ENCODE results near the gene PDLIM1.

The PDLIM1 gene

DNA sequence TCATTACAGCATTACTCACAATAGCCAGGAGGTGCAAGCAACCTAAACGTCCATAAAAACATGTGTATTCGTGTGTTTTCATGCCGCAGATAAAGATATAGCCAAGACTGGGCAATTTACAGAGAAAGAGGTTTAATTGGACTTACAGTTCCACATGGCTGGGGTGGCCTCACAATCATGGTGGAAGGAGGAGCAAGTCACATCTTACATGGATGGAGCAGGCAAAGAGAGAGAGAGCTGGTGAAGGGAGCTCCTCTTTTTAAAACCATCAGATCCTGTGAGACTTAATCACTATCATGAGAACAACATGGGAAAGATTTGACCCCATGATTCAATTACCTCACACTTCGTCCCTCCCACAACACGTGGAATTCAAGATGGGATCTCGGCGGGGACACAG is 33.0 kb downstream of the PDLIM1 start:
- H3K9ac ChIP-seq (ENCODE audit: low read length): no peak overlapping the region
- H3K27ac ChIP-seq (ENCODE audit: low read depth, low read length): no peak overlapping the region
- H3K27me3 ChIP-seq (ENCODE audit: control insufficient read depth in 1 of 2, insufficient read depth in 2 of 2, low read length in 2 of 2): no peaks in the 10 kb centered on the region
- no peaks in the 10 kb centered on the region for H3K36me3 ChIP-seq (ENCODE audit: insufficient read depth, low read length)
- peaks cover 6% of the 10 kb centered on the region for H3K4me1 ChIP-seq (ENCODE audit: insufficient read depth, low read length)
- H3K4me3 ChIP-seq (ENCODE audit: low read depth in 1 of 2, low read length in 2 of 2): no peak overlapping the region
- H3K9me3 ChIP-seq (ENCODE audit: low read length): no peaks in the 10 kb centered on the region

DNA sequence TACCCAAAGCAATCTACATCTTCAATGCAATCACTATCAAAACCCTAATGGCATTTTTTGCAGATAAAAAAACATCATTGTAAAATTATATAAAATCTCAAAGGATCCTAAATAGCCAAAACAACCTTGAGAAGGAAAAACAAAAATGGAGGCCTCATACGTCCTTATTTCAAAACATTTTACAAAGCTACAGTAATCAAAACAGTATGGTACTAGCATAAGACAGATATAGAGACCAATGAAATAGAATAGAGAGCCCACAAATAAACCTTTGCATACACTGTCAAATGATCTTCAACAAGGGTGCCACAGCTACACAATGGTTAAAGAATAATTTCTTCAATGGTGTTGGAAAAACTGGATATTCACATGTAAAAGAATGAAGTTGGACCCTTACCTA is 34.5 kb downstream of the PDLIM1 start:
- H3K4me3 ChIP-seq (ENCODE audit: low read depth in 1 of 2, low read length in 2 of 2): no peak overlapping the region
- no peaks in the 10 kb centered on the region for H3K9me3 ChIP-seq (ENCODE audit: low read length)
- no peak overlapping the region for H3K27ac ChIP-seq (ENCODE audit: low read depth, low read length)
- no peaks in the 10 kb centered on the region for H3K27me3 ChIP-seq (ENCODE audit: control insufficient read depth in 1 of 2, insufficient read depth in 2 of 2, low read length in 2 of 2)
- H3K9ac ChIP-seq (ENCODE audit: low read length): no peak overlapping the region
- H3K4me1 ChIP-seq (ENCODE audit: insufficient read depth, low read length): peaks cover 6% of the 10 kb centered on the region
- H3K36me3 ChIP-seq (ENCODE audit: insufficient read depth, low read length): no peaks in the 10 kb centered on the region

DNA sequence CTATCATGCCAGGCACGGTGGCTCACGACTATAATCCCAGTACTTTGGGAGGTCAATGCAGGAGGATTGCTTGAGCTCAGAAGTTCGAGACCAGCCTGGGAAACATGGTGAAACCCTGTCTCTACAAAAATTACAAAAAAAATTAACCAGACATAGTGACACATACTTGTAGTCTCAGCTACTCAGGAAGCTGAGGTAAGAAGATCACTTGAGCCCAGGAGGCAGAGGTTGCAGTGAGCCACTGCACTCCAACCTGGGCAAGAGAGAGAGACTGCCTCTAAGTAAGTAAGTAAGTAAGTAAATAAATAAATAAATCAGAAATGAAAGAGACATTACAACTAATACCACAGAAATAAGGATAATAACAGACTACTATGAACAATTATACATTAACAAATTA is 36.2 kb downstream of the PDLIM1 start:
- no peak overlapping the region for H3K27ac ChIP-seq (ENCODE audit: low read depth, low read length)
- H3K9ac ChIP-seq (ENCODE audit: low read length): no peak overlapping the region
- no peaks in the 10 kb centered on the region for H3K9me3 ChIP-seq (ENCODE audit: low read length)
- no peaks in the 10 kb centered on the region for H3K36me3 ChIP-seq (ENCODE audit: insufficient read depth, low read length)
- no peak overlapping the region for H3K4me3 ChIP-seq (ENCODE audit: low read depth in 1 of 2, low read length in 2 of 2)
- H3K4me1 ChIP-seq (ENCODE audit: insufficient read depth, low read length): no peaks in the 10 kb centered on the region
- no peaks in the 10 kb centered on the region for H3K27me3 ChIP-seq (ENCODE audit: control insufficient read depth in 1 of 2, insufficient read depth in 2 of 2, low read length in 2 of 2)

DNA sequence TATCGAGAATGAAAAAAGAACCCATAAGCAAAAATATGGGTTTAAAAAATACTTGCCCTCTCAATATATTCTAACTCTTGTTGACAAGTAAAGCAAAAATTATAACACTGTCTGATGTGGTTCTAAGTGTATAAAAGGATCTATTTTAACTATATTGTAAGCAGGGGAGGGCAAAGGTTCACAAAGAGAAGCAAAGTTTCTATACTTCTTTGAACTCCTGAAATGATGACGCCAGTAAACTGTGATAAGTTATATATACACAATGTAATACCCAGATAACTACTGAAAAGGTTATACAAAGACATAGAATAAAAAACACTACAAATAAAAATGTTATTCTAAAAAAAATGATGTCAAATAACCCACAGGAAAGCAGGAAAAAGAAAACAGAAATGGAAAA is 37.1 kb downstream of the PDLIM1 start:
- Histone ChIP-seq H3K27ac (ENCODE audit: low read depth, low read length) (no peak overlapping the region), H3K4me1 (ENCODE audit: insufficient read depth, low read length) (no peaks in the 10 kb centered on the region), H3K36me3 (ENCODE audit: insufficient read depth, low read length) (no peaks in the 10 kb centered on the region), H3K9ac (ENCODE audit: low read length) (no peak overlapping the region), H3K9me3 (ENCODE audit: low read length) (no peaks in the 10 kb centered on the region), H3K27me3 (ENCODE audit: control insufficient read depth in 1 of 2, insufficient read depth in 2 of 2, low read length in 2 of 2) (no peaks in the 10 kb centered on the region), H3K4me3 (ENCODE audit: low read depth in 1 of 2, low read length in 2 of 2) (no peak overlapping the region)

DNA sequence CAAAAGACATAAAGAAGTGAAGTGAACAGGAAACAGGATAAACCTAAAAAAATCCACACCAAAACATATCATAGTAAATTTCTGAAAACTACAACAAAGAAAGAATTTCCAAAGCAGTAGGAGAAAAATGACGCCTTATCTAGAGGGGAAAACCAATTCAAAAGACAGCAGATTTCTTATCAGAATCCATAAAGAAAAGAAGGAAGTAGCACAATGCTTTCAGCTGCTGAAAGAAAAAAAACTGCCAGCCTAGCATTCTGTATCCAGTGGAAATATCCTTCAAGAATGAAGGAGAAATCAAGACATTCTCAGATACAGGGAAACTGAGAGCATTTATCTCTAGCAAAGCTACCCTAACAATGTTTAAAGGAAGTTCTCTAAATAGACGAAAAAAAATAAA is 37.8 kb downstream of the PDLIM1 start:
- H3K36me3 ChIP-seq (ENCODE audit: insufficient read depth, low read length): no peaks in the 10 kb centered on the region
- no peak overlapping the region for H3K4me3 ChIP-seq (ENCODE audit: low read depth in 1 of 2, low read length in 2 of 2)
- no peaks in the 10 kb centered on the region for H3K4me1 ChIP-seq (ENCODE audit: insufficient read depth, low read length)

DNA sequence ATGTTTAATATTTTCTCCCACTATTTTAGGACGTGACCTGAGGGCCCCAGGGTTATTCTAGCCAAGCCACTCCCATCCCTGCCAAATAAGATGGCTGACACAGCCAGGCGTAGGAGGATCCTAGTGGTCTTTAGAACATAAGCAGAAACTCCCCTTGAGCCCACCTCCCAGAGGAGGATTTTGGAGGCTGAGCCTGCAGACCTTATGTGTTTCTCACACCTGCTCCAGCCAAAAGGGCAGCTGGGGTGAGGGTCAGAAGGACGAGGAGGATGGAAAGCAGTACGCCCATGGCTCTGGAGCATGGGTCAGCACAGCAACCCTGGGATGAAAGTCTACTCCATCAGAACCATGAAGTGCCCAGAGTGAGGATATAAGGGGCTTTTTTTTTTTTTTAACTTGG is 39.9 kb downstream of the PDLIM1 start:
- H3K27me3 ChIP-seq (ENCODE audit: control insufficient read depth in 1 of 2, insufficient read depth in 2 of 2, low read length in 2 of 2): no peaks in the 10 kb centered on the region
- no peak overlapping the region for H3K4me3 ChIP-seq (ENCODE audit: low read depth in 1 of 2, low read length in 2 of 2)
- H3K9ac ChIP-seq (ENCODE audit: low read length): no peak overlapping the region
- no peaks in the 10 kb centered on the region for H3K9me3 ChIP-seq (ENCODE audit: low read length)
- H3K4me1 ChIP-seq (ENCODE audit: insufficient read depth, low read length): no peaks in the 10 kb centered on the region
- H3K27ac ChIP-seq (ENCODE audit: low read depth, low read length): no peak overlapping the region
- H3K36me3 ChIP-seq (ENCODE audit: insufficient read depth, low read length): no peaks in the 10 kb centered on the region

More for the DNA sequence above, 37.8 kb downstream of the PDLIM1 start:
- H3K27ac ChIP-seq (ENCODE audit: low read depth, low read length): no peak overlapping the region
- no peaks in the 10 kb centered on the region for H3K9me3 ChIP-seq (ENCODE audit: low read length)
- H3K27me3 ChIP-seq (ENCODE audit: control insufficient read depth in 1 of 2, insufficient read depth in 2 of 2, low read length in 2 of 2): no peaks in the 10 kb centered on the region
- no peak overlapping the region for H3K9ac ChIP-seq (ENCODE audit: low read length)

DNA sequence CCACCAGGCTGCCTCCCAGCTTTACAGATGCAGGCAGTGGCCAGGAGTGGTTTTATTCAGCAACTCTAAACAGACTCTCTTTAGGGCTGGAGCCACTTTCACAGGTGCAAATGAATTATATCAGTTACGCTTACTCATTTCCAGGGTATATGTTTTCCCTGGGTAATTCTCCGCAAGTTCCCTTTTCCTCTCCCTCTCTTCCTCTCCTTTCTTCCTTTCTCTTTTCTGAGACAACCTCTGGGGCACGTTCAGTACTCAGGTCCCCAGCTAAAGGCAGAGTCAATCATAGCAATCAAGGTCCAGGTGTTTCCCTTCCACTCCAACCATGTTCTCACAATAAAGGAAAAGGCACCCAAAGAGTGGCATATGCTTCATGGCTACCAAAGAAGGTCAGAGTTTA is 41.3 kb downstream of the PDLIM1 start:
- Histone ChIP-seq H3K4me3 (ENCODE audit: low read depth in 1 of 2, low read length in 2 of 2) (no peak overlapping the region), H3K9me3 (ENCODE audit: low read length) (no peaks in the 10 kb centered on the region), H3K27ac (ENCODE audit: low read depth, low read length) (no peak overlapping the region), H3K27me3 (ENCODE audit: control insufficient read depth in 1 of 2, insufficient read depth in 2 of 2, low read length in 2 of 2) (no peaks in the 10 kb centered on the region), H3K9ac (ENCODE audit: low read length) (no peak overlapping the region), H3K36me3 (ENCODE audit: insufficient read depth, low read length) (no peaks in the 10 kb centered on the region), H3K4me1 (ENCODE audit: insufficient read depth, low read length) (no peaks in the 10 kb centered on the region)

DNA sequence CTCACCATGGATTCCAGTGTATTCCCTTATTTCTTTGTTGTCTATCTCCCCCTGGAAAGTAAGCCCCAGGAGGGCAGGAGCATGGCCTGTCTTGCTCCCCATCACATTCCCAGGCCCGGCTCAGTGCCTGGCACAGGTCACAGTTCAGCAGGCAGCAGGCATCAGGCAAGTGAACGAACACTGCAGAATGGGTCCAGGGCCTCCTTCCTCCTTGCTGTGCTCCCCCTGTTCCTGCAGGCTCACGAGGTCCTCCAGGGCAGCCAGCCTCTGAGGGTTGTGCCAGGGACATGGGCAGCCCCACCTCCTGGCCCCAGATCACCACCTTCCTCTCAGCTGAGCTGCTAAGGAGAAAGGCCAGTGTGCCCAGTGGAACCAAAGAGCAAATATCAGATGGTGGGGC is 41.8 kb downstream of the PDLIM1 start:
- H3K36me3 ChIP-seq (ENCODE audit: insufficient read depth, low read length): no peaks in the 10 kb centered on the region

DNA sequence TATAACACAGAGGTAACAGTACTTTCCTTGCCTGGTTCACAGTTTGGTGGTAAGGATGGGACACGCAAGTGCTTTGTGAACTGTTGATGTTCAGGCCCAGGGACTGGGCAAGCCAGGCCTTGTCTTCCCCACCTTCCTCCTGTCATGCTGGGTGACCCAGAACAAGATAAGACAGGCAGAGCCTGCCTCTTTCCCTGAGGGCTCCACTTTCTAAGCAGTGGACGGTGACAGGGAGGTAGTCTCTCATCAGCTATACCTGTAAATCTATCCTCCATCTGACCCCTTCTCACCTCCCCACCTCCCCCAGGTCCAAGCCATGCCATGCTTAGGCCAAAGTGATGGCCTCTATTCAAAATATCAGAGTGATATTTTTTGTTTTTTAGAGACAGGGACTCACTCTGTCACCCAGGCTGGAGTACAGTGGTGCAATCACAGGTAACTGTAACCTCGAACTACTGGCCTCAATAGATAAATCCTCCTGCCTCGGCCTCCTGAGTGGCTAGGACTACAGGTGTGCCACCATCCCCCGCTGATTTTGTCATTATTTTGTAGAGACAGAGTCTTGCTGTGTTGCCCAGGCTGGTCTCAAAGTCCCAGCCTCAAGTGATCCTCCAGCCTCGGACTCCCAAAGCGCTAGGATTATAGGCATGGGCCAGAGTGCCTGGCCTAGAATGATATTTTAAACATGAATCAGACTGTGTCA is 42.8 kb downstream of the PDLIM1 start:
- no peaks in the 10 kb centered on the region for H3K36me3 ChIP-seq (ENCODE audit: insufficient read depth, low read length)
- H3K4me3 ChIP-seq (ENCODE audit: low read depth in 1 of 2, low read length in 2 of 2): no peak overlapping the region
- H3K9ac ChIP-seq (ENCODE audit: low read length): no peak overlapping the region
- H3K4me1 ChIP-seq (ENCODE audit: insufficient read depth, low read length): no peaks in the 10 kb centered on the region
- H3K27ac ChIP-seq (ENCODE audit: low read depth, low read length): no peak overlapping the region
- no peaks in the 10 kb centered on the region for H3K27me3 ChIP-seq (ENCODE audit: control insufficient read depth in 1 of 2, insufficient read depth in 2 of 2, low read length in 2 of 2)
- H3K9me3 ChIP-seq (ENCODE audit: low read length): no peaks in the 10 kb centered on the region

More for the DNA sequence above, 41.8 kb downstream of the PDLIM1 start:
- Histone ChIP-seq H3K9ac (ENCODE audit: low read length) (no peak overlapping the region), H3K4me3 (ENCODE audit: low read depth in 1 of 2, low read length in 2 of 2) (no peak overlapping the region), H3K27ac (ENCODE audit: low read depth, low read length) (no peak overlapping the region), H3K9me3 (ENCODE audit: low read length) (no peaks in the 10 kb centered on the region), H3K27me3 (ENCODE audit: control insufficient read depth in 1 of 2, insufficient read depth in 2 of 2, low read length in 2 of 2) (no peaks in the 10 kb centered on the region), H3K4me1 (ENCODE audit: insufficient read depth, low read length) (no peaks in the 10 kb centered on the region)

DNA sequence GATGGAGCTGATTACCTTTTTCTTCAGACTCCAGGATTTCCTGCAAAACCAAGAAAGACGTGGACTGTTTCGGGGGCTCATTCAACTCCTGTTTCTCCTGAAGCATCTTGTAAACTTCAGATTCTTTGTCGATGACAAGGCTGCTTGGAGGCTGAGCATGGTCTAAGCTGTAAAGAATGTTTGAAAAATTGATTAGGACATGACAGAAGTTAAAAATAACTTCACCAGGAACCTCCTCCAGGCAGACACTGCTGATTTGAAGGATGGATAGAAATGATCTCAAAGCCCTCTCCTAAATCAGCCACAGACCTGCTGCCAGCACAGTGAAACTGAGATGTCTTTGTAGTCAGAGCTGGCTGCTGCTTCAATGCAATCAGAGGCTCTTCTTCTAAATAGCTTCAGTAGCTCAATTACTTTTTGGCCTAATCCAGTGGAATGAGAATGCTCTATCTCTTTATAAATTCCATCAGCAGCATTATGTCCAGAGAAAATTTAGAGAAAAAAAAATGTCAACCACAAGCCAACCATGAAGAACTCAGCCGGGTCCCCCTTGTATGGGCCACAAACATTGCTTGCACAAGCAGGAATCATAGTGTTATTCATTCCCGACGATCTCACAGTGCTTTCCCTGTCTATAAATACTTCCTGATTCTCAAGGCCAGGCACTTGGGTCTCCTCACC is 43.5 kb downstream of the PDLIM1 start:
- H3K4me3 ChIP-seq (ENCODE audit: low read depth in 1 of 2, low read length in 2 of 2): no peak overlapping the region
- H3K27me3 ChIP-seq (ENCODE audit: control insufficient read depth in 1 of 2, insufficient read depth in 2 of 2, low read length in 2 of 2): no peaks in the 10 kb centered on the region
- no peaks in the 10 kb centered on the region for H3K36me3 ChIP-seq (ENCODE audit: insufficient read depth, low read length)
- no peaks in the 10 kb centered on the region for H3K9me3 ChIP-seq (ENCODE audit: low read length)
- no peak overlapping the region for H3K27ac ChIP-seq (ENCODE audit: low read depth, low read length)
- H3K9ac ChIP-seq (ENCODE audit: low read length): no peak overlapping the region
- H3K4me1 ChIP-seq (ENCODE audit: insufficient read depth, low read length): no peaks in the 10 kb centered on the region

DNA sequence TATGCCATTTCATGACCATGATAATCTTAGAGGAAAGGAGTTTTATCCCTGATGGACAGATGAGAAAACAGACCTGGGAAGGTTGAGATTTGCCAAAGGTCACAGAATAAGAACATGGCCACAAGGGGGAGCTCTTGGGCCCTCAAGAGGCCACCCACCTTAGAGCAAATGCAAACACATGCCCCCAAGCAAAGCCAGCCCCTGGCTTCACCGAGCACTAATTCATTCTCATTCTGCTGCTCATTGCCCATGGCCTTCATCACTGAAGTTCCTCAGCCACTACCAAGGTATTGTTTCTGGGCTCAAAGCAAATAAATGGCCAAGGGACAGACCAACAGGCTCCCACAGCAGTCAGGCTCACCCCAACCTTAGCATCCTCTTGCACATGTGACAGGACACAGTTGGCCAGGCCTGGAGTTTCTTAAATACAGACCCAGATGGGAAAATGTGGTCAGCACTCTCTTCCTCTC is 44.2 kb downstream of the PDLIM1 start:
- H3K27me3 ChIP-seq (ENCODE audit: control insufficient read depth in 1 of 2, insufficient read depth in 2 of 2, low read length in 2 of 2): no peaks in the 10 kb centered on the region
- no peak overlapping the region for H3K9ac ChIP-seq (ENCODE audit: low read length)
- no peak overlapping the region for H3K4me3 ChIP-seq (ENCODE audit: low read depth in 1 of 2, low read length in 2 of 2)
- H3K9me3 ChIP-seq (ENCODE audit: low read length): no peaks in the 10 kb centered on the region
- no peak overlapping the region for H3K27ac ChIP-seq (ENCODE audit: low read depth, low read length)
- no peaks in the 10 kb centered on the region for H3K4me1 ChIP-seq (ENCODE audit: insufficient read depth, low read length)
- H3K36me3 ChIP-seq (ENCODE audit: insufficient read depth, low read length): no peaks in the 10 kb centered on the region

All from muscle layer of colon (tissue), 2 donors.